K562 (cell line): ENCODE measurements around the gene RABEPK.

Experiments
- EGR1 ChIP-seq: fragments of 450-650 bp; conservative IDR thresholded peaks from 2 replicates; pipeline ENCODE4 v1.6.1; 2017; ENCODE audit warnings: mild to moderate bottlenecking
- MYC ChIP-seq, 2 experiments: fragments of 250-450 bp in 1 of 2; sonication (Bioruptor Pico) in 1 of 2; IDR thresholded peaks; 2 replicates each; pipeline versions ENCODE4 v1.5.1 to v1.6.1; 2012 to 2021; ENCODE audit warnings: low read depth in 2 of 2, borderline replicate concordance in 1 of 2, improper control_type of control experiment in 1 of 2, low read length in 1 of 2, mild to moderate bottlenecking in 1 of 2, moderate library complexity in 1 of 2
- ZKSCAN3 ChIP-seq: fragments of 250-450 bp; sonication (Bioruptor Pico); IDR thresholded peaks from 2 replicates; pipeline ENCODE4 v1.4.0; 2020

GRCh38 chr9:125258160-125258785, 57.9 kb downstream of the RABEPK start:
- no peak for TF ChIP-seq EGR1
- TF ChIP-seq ZKSCAN3 (CRISPR knock-in tag): no peak
- no peak for TF ChIP-seq MYC (IDR thresholded peaks at IDR 0.05; ENCODE audit: low read depth, low read length)
- no peak for TF ChIP-seq MYC (CRISPR knock-in tag; IDR thresholded peaks at IDR 0.05; ENCODE audit: borderline replicate concordance, low read depth)
